Stimulated activated CD8-positive, alpha-beta memory T cell treated with anti-CD3 and anti-CD28 coated beads, Interleukin-15, amount 100 ng/mL, for 24 hours (primary cell): ENCODE measurements around the gene NEK2.
"Not testable (repeated sequence)": the region's sequence is repeated elsewhere in the genome, so short reads cannot be mapped to it uniquely, and the experiment has no call there.

Experiments used
- DNase-seq: peaks from one replicate; pipeline ENCODE4 v3.0.0-alpha.2; 2020; ENCODE audit warnings: low read depth

Gene NEK2

DNA sequence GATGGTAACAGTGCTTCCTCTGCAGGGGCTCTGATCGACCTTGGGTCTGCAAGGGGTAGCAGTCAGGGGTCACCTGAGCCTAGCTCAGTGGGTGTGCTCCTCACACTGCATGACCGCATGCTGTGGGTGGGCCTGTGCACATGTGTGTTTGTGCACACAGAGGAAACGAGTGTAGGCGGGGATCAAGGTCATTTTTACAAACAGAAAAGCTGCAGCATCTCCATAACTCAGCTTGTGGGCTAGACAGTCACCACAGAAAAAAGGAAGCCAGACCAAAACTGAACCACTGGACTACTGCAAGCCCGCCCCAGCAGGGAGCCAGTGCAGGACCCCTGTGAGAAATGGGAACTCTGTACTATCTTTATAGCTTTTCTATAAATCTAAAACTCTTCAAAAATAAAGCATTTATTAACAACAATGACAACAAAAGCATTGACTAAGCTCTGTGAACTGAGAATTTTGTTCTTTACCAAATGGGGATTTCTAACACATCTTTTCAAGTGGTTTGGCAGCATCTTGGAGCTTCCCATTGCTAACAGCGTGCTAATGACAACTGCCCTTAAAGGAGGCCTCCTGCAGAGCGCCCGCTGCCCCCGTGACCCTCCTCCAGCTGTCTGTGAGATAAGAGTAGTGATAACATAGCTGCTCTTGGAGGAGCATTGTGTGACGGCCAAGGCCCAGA, 19.9 kb upstream of the NEK2 start:
- DNase-seq = no peak

DNA sequence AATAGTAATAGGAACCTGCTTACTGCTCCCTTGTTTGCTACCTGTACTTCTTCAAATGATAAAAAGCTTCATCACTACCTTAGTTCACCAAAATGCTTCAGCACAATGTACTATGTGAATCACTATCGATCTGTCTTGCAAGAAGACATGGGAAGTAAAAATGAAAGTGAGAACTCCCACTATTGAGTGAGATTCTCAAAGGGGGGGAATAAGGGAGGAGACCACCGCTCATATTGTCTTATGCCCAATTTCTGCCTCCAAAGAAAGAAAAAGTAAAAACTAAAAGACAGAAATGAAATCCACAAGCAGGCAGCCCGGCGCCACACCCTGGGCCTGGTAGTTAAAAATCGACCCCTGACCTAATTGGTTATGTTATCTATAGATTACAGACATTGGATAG, 18.5 kb upstream of the NEK2 start:
- not testable (repeated sequence) for DNase-seq

DNA sequence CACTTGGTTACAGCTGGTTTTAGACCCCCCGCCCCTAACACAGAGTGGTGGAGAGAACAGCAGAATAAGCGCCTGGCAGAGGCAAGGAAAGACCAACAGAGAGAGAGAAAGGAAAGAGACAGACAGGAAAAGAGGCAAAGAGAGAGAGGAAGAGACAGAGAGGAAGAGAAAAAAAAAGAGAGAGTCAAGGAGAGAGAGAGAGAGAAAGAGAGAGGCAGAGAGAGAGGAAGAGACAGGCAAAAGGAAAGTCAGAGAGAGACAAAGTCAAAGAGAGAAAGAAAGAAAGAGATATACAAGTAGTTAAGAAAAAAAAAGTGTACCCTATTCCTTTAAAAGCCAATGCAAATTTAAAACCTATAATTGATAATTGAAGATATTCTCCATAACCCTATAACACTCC, 13.0 kb upstream of the NEK2 start:
- DNase-seq = no peak

DNA sequence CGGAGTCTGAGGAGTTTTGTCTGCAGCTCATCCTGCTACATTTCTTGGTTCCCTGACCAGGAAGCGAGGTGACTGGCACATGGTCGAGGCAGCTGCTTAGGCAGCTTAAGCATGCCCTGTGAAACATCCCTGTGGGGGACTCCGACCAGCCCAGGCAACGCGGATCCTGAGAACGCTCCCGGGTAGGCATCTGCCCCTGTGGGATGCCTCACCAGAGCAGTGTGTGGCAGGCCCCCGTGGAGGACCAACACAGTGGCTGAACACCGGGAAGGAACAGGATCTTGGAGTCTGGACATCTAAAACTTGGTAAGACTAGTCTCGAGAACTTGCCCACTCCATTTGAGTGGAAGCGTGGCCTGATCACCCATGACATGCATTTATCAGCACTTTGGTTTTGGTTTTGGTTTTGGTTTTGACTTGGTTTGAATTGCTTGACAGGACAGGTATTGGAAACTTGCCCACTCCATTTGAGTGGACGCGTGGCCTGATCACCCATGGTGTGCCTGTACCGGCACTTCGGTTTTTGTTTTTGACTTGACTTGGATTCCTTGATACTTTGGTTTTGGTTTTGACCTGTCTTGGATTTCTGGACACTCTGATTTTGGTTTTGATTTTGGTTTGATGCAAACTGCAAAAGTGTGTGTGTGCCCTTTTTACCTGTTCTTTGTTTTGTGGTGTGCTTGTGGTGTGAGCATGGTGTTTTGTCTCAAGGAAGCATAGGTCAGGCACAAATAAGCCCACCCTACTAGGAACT, 12.2 kb upstream of the NEK2 start:
- no peak for DNase-seq

DNA sequence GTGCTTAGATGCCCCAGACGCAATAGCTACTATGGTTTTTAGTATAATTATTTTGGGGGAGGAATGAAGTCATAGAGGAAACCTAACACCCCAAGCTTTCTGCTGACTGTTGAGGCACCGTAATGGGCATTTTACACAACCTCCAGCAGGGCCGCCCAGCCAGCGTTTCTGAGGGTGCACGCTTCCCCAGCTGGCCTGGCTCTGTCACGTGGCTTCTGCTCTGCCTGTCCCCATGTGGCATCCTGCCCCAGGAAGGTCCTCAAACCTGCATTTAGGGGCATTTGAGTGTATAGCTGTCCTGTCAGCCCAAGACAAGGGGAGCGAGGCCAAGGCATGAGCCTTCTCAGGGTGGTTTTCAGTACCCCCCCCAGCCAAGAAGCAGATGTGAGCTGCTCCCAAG, 10.4 kb upstream of the NEK2 start:
- no peak for DNase-seq

DNA sequence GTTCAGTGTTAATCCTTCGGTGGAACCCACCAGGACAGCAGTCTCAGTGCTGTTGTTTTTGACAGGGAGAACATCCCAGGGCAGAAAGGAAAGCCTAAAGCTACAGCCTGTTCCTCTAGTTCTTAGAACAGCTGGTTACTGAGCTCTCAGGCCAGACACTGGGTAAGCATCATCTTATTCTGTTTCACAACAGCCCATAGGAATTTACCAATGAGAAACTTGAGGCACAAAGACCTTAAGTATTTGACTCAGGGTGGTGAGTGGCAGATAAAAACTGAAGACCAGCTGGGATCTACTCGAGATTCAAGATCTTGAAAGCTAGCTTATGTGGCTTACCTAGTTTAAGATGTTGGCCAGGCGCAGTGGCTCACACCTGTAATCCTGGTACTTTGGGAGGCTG, 9.4 kb upstream of the NEK2 start:
- DNase-seq = no peak

DNA sequence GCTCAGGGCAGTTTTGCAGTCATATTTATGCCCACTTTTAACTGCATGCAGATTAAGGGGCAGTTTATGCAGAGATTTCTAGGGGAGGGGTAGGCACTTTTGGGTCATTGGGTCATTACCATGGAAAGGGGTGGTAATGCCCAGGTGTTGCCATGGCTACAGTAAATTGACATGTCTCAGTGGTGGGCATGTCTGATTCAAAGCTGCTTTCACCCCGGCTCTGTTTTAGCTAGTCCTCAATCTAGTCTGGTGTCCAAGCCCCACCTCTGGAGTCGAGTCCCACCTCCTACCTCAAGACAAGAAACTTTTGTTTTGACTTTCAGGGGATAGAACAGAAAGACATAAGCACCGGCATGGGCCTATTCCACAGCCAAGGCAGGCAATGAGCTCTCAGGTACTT, 8.9 kb upstream of the NEK2 start:
- DNase-seq = no peak

DNA sequence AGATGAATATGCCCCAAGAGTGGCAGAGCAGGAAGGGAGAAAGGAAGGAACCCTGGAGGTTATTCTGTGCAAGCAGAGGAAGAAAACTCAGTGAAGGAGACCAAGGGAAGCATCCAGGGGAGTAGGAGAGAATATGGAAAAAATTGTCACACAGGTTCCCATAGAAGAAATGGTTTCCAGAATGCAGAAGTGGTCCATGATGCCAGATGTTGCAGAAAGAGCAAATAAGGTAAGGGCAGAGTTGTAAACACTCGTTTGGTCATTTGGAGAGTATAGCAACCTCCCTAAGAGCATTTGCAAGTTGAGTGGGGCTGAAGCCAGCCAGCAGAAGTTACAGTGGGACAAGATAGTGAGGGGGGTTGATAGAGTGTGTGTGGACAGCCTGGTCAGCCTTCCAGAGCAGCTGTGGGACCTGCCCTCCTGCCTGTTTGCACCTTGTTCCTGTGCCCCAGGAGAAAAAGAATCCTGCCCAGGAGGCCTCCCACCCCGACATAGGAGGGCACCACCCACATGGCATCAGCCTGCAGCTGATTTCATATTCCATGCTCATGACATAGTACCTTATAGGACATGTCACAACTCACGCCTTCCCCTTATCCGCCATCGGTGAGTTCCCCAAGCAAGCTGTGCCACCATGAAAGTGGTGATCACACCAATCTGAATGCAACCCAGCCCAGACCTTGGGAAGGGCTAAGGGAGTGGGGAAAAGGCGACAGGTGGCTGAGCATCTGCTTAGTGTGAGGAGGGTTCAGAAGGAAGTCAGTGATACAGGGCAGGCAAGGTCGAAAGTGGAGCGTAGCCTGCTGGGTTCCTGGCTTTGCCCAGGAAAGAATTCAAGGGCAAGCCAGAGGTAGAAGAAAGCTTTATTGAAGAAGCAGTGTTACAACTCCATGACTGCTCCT, 8.2 kb upstream of the NEK2 start:
- DNase-seq = no peak

DNA sequence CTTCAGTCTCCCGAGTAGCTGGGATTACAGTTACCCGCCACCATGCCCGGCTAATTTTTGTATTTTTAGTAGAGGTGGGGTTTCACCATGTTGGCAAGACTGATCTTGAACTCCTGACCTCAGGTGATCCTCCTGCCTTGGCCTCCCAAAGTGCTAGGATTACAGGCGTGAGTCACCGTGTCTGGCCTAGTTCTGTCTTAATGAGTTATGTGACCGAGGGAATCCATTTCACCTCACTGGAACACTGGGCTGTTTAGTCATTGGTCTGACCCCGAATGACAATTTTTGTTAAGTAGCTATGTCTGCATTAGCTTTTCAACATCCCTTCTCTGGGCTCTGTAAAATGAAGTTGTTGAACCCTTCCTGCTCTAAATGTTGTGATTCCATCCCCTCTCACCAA, 6.8 kb upstream of the NEK2 start:
- not testable (repeated sequence) for DNase-seq

DNA sequence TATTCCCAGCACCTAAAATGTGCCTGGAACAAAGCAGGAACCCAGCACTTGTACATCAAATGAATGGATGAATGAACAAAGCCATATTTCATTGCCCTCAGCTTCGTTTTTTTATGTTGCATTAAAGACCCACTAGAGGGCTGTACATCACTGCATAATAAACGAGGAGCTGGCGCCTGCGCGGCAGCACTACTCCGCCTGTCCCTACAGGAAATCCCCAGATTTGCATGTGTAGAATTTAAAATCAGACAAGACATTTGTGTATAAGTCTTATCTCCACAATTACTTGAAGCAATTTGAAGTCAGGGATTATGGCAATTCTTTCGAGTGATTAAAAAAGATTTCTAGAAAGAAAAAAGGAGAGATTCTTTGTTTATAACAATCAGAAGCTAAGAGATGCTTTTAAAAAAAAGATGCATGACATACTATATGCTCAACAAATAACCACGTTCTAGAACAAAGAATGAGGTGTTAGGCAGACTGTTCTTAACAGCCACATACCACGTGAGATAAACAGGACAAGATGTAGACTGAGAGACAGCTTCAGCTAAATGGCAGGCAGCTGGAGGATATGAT, 5.4 kb upstream of the NEK2 start:
- peak; percentile 26 for DNase-seq

DNA sequence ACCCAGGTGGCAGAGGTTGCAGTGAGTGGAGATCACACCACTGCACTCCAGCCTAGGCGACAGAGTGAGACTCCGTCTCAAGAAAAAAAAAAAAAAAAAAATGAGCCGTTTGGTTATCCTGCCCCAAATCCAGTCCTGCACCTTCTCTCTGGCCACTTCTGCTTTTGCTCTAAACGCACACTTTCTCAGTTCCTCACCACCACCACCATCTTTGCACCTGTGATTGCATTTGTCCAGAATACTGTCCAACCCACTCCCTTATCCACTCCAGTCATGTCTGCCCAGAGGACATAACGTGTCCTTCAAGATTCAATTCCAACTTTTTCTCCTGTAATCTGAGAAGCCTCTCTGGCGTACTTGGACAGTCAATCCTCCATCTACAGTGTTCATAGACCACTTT, 2.2 kb upstream of the NEK2 start:
- DNase-seq = no peak

DNA sequence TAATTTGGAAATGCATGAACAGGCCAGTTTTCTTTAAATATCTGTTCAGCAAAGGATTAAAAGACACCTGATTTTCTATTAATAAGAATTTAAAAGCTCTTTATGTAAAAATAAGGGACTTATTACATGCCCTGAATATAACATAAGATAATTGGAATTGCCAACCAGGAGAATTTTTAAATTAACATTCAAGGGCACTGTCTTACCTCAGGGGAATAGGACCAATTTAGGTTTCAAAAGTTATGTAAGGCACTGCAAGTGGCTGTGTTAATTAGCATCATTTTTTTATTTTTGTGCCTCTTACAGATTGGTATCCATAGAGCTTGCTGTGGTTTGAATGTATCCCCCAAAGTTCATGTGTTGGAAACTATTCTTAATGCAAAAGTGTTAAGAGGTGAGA, 1.3 kb upstream of the NEK2 start:
- no peak for DNase-seq

DNA sequence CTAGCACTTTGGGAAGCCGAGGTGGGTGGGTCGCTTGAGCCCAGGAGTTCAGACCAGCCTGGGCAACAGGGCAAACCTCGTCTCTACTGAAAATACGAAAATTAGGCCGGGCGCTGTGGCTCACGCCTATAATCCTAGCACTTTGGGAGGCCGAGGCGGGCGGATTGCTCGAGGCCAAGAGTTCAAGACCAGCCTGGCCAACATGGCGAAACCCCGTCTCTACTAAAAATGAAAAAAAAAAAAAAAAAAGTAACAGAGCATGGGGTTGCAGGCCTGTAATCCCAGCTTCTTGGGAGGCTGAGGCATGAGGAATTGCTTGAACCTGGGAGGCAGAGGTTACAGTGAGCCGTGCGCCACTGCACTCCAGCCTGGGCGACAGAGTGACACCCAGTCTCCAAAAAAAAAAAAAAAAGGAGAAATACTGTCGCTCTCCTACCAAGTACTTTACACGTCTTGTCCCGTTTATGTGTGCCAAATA, 724 bp upstream of the NEK2 start:
- no peak for DNase-seq

DNA sequence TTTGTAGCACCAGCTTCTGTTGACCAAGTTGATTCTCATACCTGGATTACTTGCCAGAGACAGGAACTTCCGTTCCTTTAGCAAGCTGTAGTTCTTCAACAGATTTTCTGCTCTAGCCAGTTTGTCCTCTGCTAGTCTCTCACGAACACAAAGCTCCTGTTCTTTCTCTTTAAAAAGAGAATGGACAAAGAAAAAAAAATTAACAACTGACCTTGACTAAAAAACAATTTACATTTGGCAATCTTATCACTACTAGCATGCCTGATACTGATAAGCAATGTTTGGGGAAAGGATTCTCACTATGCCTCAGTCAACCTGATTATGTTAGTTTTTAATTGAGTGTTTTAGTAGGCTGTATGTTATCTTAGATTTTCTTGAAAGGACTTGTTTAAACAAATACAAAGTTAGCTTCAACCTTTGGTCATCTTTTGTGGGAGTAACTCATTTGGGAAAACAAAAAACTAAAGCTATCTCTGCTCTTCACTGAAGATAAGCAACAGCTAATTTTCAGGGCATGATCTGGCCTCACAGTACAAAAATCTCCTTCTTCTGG, 8.3 kb downstream of the NEK2 start:
- DNase-seq = no peak

DNA sequence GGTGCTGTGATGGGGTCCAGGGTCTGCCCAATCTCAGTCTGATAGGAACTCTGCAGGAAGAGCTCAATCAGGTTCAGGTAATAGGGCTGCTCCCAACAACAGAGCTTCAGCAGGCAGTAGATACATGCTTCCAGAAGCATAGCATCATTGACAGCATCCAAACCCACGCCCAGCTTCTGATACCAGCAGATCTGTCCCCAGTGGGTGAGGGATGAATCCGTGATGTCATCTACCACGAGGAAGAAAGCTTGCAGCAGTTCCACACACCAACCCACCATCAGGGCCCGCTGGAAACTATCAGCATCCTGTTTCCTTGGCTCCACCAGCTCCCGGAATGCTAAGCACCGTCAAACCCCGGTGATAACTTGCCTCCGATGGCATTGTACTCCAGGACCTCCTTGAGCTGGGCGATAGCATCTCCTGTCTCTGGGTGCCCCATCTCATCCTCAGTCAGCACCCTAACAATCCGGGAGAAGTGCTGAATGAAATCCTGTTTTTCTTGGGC, 14.7 kb downstream of the NEK2 start:
- DNase-seq = no peak

DNA sequence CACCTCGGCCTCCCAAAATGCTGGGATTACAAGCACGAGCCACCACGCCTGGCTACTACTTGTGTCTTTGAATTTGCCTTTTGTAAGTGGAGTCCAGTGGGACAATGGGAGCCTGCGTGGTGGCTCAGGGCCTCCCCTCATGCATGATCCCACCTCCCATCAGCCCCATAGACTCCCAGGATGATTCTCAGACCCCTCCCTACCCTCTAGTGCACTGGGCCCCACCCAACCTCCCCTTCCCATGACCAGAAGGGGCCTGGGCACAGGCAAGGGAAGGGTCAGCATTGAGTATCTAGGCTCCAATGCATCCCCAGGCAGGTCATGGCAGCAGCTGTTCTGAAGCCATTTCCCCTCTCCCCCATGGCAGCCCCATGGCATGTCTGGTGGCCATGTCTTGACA, 18.7 kb downstream of the NEK2 start:
- no peak for DNase-seq

DNA sequence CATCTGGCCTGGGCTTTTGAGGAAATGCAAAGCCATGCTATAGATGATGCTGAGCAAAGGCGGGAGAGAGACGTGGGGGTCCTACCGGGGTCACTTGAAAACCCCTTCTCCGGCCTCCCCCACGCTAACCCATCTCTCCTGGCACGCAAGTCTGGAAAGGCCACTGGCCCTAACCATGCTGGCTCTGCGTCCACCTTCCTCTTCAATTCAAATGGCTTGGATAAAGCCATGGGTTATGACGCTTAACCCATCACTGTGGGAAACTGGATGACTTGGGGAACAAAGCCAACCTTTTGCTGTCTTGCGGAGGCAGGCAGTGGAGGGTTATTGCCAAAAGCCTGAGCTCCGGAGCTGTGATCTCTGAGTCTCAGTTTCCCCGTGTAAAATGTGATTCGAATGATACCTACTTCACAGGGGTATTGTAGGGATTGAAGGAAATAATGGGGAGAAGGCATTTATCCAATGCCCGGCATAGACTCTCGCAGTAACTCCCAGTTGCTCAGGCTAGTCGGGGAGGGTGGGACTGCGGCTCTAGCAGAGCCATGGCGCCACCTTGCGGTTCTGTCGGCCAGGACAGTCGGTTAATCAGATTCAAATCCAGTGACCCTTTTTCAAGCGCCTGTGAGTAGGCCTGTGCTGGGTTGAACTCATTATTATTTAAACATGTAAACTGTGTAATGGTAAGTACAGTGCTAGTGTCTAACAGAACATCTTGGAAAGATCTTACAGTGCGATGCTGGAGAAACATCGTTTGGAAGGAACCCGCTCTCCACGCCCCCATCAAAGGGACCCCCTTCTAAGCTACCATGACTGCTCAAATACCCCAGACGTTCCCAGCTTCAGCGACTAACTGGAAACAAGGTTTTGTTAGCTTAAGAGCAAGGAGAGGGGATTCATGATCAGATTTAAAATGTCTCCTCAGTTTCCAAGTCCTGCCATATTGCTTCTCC, 20.3 kb downstream of the NEK2 start:
- DNase-seq = peak; percentile 65

DNA sequence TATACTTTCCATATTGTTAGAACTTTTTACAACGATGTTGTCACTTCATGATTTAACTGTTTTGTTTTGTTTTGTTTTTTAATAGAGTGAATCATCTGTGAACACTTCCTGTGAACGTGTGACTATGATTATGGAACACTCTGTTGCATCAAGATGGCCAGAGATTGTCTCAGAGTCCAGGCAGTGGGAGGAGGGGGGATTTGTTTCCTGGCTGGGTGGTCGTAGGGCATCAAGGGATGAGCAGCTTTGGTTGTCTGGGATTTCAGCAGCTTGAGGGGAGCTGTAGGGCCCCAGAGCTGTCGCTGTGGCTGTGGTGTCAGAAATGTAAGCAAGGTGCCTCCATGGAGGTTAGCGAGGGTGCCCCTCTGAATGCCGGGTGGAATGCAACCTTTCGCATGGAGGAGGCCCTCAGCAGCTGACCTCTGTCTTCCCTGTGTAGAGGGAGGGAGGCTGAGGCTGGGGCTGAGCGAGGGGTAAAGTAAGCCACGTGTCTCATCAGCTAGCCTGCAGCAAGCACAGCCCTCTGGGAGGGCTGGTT, 21.4 kb downstream of the NEK2 start:
- no peak for DNase-seq

DNA sequence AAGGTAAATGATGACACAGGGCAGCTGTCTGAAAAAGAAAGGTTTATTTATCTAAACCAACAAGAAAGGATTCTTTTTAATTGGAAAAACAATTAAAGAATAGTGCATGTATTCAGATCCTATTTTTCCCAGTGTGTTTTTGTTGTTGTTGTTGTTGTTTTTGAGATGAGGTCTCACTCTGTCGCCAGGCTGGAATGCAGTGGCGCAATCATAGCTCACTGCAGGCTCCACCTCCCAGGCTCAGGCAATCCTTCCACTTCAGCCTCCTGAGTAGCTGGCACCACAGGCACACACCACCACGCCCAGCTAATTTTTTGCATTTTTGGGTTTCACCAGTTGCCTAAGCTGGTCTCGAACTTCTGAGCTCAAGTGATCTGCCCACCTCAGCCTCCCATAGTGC, 22.1 kb downstream of the NEK2 start:
- no peak for DNase-seq

DNA sequence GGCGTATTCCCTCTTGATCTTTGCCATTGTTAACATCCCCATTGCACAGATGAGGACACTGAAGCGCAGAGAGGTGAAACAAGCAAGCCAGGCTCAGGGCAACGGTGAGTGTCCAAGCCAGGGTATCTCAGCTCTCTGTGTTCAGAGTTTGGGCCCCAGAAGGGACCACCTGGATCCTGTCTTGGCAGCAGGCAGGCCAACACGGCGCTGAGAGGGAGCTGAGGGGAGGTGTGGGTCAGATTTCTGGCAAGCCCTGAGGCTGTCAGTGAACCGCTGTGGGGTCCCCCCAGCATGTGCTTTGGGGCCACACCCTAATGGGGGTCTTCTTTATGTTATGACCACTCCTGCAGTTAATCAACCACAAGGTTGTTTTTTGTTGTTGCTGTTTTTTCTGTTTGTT, 23.1 kb downstream of the NEK2 start:
- DNase-seq = no peak
